ENCODE measurements around the gene HIVEP3.

Gene HIVEP3

GRCh38 chr1:41738006-41738405, 180.7 kb downstream of the HIVEP3 start:
- H3K27ac Mint-ChIP-seq = peak overlapping the region in 2 of 3 experiments; percentile 18 to 23
- TF ChIP-seq, protein P1, sequence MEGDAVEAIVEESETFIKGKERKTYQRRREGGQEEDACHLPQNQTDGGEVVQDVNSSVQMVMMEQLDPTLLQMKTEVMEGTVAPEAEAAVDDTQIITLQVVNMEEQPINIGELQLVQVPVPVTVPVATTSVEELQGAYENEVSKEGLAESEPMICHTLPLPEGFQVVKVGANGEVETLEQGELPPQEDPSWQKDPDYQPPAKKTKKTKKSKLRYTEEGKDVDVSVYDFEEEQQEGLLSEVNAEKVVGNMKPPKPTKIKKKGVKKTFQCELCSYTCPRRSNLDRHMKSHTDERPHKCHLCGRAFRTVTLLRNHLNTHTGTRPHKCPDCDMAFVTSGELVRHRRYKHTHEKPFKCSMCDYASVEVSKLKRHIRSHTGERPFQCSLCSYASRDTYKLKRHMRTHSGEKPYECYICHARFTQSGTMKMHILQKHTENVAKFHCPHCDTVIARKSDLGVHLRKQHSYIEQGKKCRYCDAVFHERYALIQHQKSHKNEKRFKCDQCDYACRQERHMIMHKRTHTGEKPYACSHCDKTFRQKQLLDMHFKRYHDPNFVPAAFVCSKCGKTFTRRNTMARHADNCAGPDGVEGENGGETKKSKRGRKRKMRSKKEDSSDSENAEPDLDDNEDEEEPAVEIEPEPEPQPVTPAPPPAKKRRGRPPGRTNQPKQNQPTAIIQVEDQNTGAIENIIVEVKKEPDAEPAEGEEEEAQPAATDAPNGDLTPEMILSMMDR (IDR thresholded peaks at IDR 0.05; ENCODE audit: unreplicated experiment in 3 of 3) = no peak
- peaks cover 4% of the 10 kb centered on the region for H3K27me3 Mint-ChIP-seq (ENCODE audit: low read depth)
- peaks cover 57% of the 10 kb centered on the region for H3K4me1 Mint-ChIP-seq
- H3K36me3 Mint-ChIP-seq (ENCODE audit: low read depth) = no peaks in the 10 kb centered on the region
- no peak overlapping the region for H3K4me3 Mint-ChIP-seq
- no peaks in the 10 kb centered on the region for H3K9me3 Mint-ChIP-seq

DNA sequence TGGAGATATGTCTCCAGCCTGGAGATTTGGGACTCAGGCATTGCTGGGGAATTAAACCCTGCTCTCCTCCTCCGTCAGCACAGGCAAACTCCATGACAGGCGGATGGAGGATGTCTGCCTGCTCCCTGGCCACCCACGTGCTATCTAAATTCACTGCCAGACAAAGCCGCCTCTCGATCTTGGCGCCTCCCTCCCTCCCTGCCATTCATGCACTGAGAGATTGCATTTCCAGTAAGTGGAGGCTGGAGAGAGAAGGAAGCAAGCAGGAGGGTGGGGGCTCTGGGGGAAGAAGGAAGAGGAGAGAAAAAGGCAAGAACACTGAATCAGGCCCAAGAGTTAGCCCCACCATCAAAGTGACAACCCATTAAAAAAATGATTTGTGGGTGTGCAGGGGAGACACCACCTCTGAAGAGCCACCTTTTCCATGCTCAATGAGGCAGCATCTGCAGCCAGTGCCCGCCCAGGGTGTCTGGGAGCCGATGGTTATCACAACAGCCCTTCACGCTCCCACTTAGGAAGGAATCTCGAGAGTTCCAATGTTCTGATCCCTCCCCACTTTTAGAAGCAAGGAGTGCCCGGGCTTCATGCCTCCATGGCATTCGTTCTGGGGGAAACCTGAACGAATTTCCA, 183.0 kb downstream of the HIVEP3 start:
- TF ChIP-seq, protein P1 (IDR thresholded peaks at IDR 0.05; ENCODE audit: unreplicated experiment in 3 of 3) = no peak
- H3K27me3 Mint-ChIP-seq (ENCODE audit: low read depth) = peaks cover 4% of the 10 kb centered on the region
- peaks cover 58% of the 10 kb centered on the region for H3K4me1 Mint-ChIP-seq
- H3K9me3 Mint-ChIP-seq = no peaks in the 10 kb centered on the region
- H3K4me3 Mint-ChIP-seq = peak overlapping the region in 2 of 3 experiments; percentile 5 to 6
- no peaks in the 10 kb centered on the region for H3K36me3 Mint-ChIP-seq (ENCODE audit: low read depth)
- H3K27ac Mint-ChIP-seq = peak overlapping the region; percentile 24 to 64 (median 39)

DNA sequence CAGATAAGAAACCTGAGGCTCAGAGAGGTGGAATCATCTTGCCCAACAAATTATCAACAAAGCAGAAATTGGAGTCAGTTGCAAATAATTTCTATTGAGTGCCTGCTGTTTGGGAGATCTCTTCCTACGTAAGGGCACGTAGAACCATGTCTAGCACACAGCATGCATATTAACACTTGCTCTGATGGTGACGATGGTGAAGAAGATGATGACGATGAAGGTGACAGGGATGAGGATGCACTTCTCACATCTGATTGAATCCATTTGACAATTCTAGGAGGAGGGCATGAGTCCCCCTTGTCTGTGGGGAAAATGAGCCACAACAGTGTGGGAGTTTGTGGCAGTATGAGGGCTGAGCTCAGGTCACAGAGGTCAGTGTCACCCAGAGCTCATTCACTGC, 183.6 kb downstream of the HIVEP3 start:
- Mint-ChIP-seq H3K36me3 (ENCODE audit: low read depth) (no peaks in the 10 kb centered on the region), H3K4me3 (no peak overlapping the region), H3K9me3 (no peaks in the 10 kb centered on the region), H3K27ac (peak overlapping the region; percentile 24 to 64 (median 39)), H3K27me3 (ENCODE audit: low read depth) (peaks cover 4% of the 10 kb centered on the region), H3K4me1 (peaks cover 58% of the 10 kb centered on the region)
- TF ChIP-seq, protein P1 (IDR thresholded peaks at IDR 0.05; ENCODE audit: unreplicated experiment in 3 of 3) = no peak

- TF ChIP-seq, protein P1 (IDR thresholded peaks at IDR 0.05; ENCODE audit: unreplicated experiment in 3 of 3) = no peak
- Mint-ChIP-seq H3K4me1 (peaks cover 64% of the 10 kb centered on the region), H3K9me3 (no peaks in the 10 kb centered on the region), H3K27me3 (ENCODE audit: low read depth) (peaks cover 4% of the 10 kb centered on the region), H3K27ac (no peak overlapping the region), H3K36me3 (ENCODE audit: low read depth) (no peaks in the 10 kb centered on the region), H3K4me3 (no peak overlapping the region)
These were observed 184.3 kb downstream of the HIVEP3 start for GRCh38 chr1:41734201-41734970.

GRCh38 chr1:41733725-41734124, 185.0 kb downstream of the HIVEP3 start:
- Mint-ChIP-seq H3K27ac (no peak overlapping the region), H3K9me3 (no peaks in the 10 kb centered on the region), H3K4me1 (peaks cover 65% of the 10 kb centered on the region)

More at GRCh38 chr1:41733725-41734124, 185.0 kb downstream of the HIVEP3 start:
- TF ChIP-seq, protein P1 (IDR thresholded peaks at IDR 0.05; ENCODE audit: unreplicated experiment in 3 of 3) = no peak
- no peak overlapping the region for H3K4me3 Mint-ChIP-seq
- peaks cover 4% of the 10 kb centered on the region for H3K27me3 Mint-ChIP-seq (ENCODE audit: low read depth)
- H3K36me3 Mint-ChIP-seq (ENCODE audit: low read depth) = no peaks in the 10 kb centered on the region

Data from nephron (organoid).